A549 (cell line): ENCODE data around the gene PM20D2. TPM values are rescaled to one million over a fixed set of nuclear protein-coding genes. Genes with fewer than 3 reads are reported as not detected.

Source experiments
- ATAC-seq, 2 experiments: fragments of 200-7000 bp in 1 of 2; fragments of >200 bp in 1 of 2; cut with Nextera tagmentation in 1 of 2; cut with Tn5 transposase in 1 of 2; 3 replicates each; pipeline versions ENCODE4 v1.8.0 to v1.9.1; 2018 to 2020; ENCODE audit warnings: mild to moderate bottlenecking in 1 of 2, moderate library complexity in 1 of 2
- CTCF ChIA-PET: fragments of 300-600 bp; sonication (Branson Sonifier 250); formaldehyde crosslinking; extraction: SDS; loops from one replicate; lab custom pipeline; 2021; ENCODE audit warnings: antibody characterized with exemption, inconsistent platforms; lab: Yijun Ruan, JAX
- POLR2A ChIA-PET: fragments of 350-600 bp; formaldehyde crosslinking; extraction: SDS; loops from one replicate; lab custom pipeline; 2021; ENCODE audit warnings: antibody characterized with exemption, inconsistent platforms; lab: Yijun Ruan, JAX
- DNase-seq, 2 experiments: peaks; one replicate each; pipeline versions ENCODE4 v3.0.0 to v3.0.0-alpha.2; 2011 to 2016; ENCODE audit warnings: low read depth in 1 of 2, low spot score in 1 of 2
- FAIRE-seq: peaks from 2 replicates; lab custom pipeline; 2011; peaks lifted over from hg19 to GRCh38; lab: Jason Lieb, UNC
- H3K27ac ChIP-seq, 2 experiments: fragments of >200 bp; sonication (Bioruptor Twin); formaldehyde crosslinking; 3 replicates each; pipeline ENCODE4 v1.5.1; 2016 to 2017
- H3K4me1 ChIP-seq: fragments of >200 bp; sonication (Bioruptor Twin); formaldehyde crosslinking; 3 replicates; pipeline ENCODE4 v1.6.1; 2016
- H3K4me2 ChIP-seq: fragments of >200 bp; sonication (Bioruptor Twin); formaldehyde crosslinking; 3 replicates; pipeline ENCODE4 v1.6.1; 2016
- H3K4me3 ChIP-seq: fragments of >200 bp; sonication (Bioruptor Twin); formaldehyde crosslinking; 3 replicates; pipeline ENCODE4 v1.5.1; 2016
- H3K9me3 ChIP-seq: fragments of >200 bp; sonication (Bioruptor Twin); formaldehyde crosslinking; 3 replicates; pipeline ENCODE4 v1.6.1; 2016
- BHLHE40 ChIP-seq: IDR thresholded peaks from 2 replicates; pipeline ENCODE4 v1.6.1; 2012; ENCODE audit warnings: low read depth, low read length, inconsistent platforms
- CBX8 ChIP-seq: fragments of 200-600 bp; sonication (generic); IDR thresholded peaks from 2 replicates; pipeline ENCODE4 v1.6.1; 2016
- CEBPB ChIP-seq, 2 experiments: fragments of >200 bp in 1 of 2; sonication (Bioruptor Twin) in 1 of 2; formaldehyde crosslinking in 1 of 2; IDR thresholded peaks; 2 replicates each; pipeline ENCODE4 v1.6.1; 2012 to 2016
- EHMT2 ChIP-seq: fragments of 200-600 bp; sonication (generic); IDR thresholded peaks from 2 replicates; pipeline ENCODE4 v1.6.1; 2016; ENCODE audit warnings: antibody characterized with exemption, low read depth, mild to moderate bottlenecking, moderate library complexity
- ESRRA ChIP-seq: fragments of 150-350 bp; IDR thresholded peaks from 2 replicates; pipeline ENCODE4 v1.6.1; 2014; ENCODE audit warnings: mild to moderate bottlenecking, low read length, borderline replicate concordance
- FOSL2 ChIP-seq, 2 experiments: fragments of 450-650 bp in 1 of 2; fragments of >200 bp in 1 of 2; sonication (Bioruptor Twin) in 1 of 2; formaldehyde crosslinking; IDR thresholded peaks; 2 replicates each; pipeline versions ENCODE4 v1.5.0 to v1.6.1; 2016 to 2020; ENCODE audit warnings: mild to moderate bottlenecking in 1 of 2, moderate library complexity in 1 of 2
- GATA3 ChIP-seq: IDR thresholded peaks from 2 replicates; pipeline ENCODE4 v1.6.1; 2012; ENCODE audit warnings: borderline replicate concordance
- HEYL ChIP-seq: fragments of 250-450 bp; sonication (Bioruptor Pico); IDR thresholded peaks from 2 replicates; pipeline ENCODE4 v1.8.0; 2021; ENCODE audit warnings: mild to moderate bottlenecking, moderate library complexity
- HOXB13 ChIP-seq: fragments of 250-450 bp; sonication (Bioruptor Pico); IDR thresholded peaks from 2 replicates; pipeline ENCODE4 v1.5.0; 2020; ENCODE audit warnings: low read depth, mild to moderate bottlenecking, moderate library complexity
- MAZ ChIP-seq: fragments of 150-350 bp; IDR thresholded peaks from 2 replicates; pipeline ENCODE4 v1.6.1; 2014; ENCODE audit warnings: antibody characterized with exemption, low read depth, low read length, borderline replicate concordance
- NR3C1 ChIP-seq: fragments of >200 bp; sonication (Bioruptor Twin); formaldehyde crosslinking; IDR thresholded peaks from 3 replicates; pipeline ENCODE4 v1.6.1; 2017
- RCOR1 ChIP-seq: fragments of 150-350 bp; IDR thresholded peaks from 2 replicates; pipeline ENCODE4 v1.6.1; 2014; ENCODE audit warnings: antibody characterized with exemption, low read length, low read depth
- SMC3 ChIP-seq: fragments of >200 bp; sonication (Bioruptor Twin); formaldehyde crosslinking; IDR thresholded peaks from 3 replicates; pipeline ENCODE4 v1.6.1; 2018; ENCODE audit warnings: inconsistent platforms
- TFCP2L1 ChIP-seq: fragments of 250-450 bp; sonication (Bioruptor Pico); IDR thresholded peaks from 2 replicates; pipeline ENCODE4 v1.5.0; 2021; ENCODE audit warnings: mild to moderate bottlenecking
- ZSCAN20 ChIP-seq: fragments of 250-450 bp; sonication (Bioruptor Pico); IDR thresholded peaks from 2 replicates; pipeline ENCODE4 v1.8.0; 2022; ENCODE audit warnings: mild to moderate bottlenecking, moderate library complexity
- WGBS: methylation state at CpG from one replicate; pipeline ENCODE4 v1.1.6; 2017; ENCODE audit errors: missing lambda C conversion rate; 5-methylcytosine and 5-hydroxymethylcytosine counted together
- polyA plus RNA-seq, 4 experiments: library from polyadenylated mRNA; depleted of rRNA in 3 of 4; stranded (reverse); fragments of >200 nt; fragmentation: RNase III in 1 of 4; extraction: RNeasy Plus Mini Kit Qiagen cat#74134 plus additional on column Dnase treatment in 1 of 4; gene quantifications; 2 replicates in 3 of 4; 3 replicates in 1 of 4; pipeline ENCODE4 v1.2.3, GENCODE V29; 2011 to 2017
- TF ChIP-seq, protein P1 (sequence below): fragments of 200-600 bp; sonication (generic); IDR thresholded peaks from 2 replicates; pipeline ENCODE4 v1.6.1; 2016; ENCODE audit warnings: antibody characterized with exemption, mild to moderate bottlenecking, moderate library complexity
- TF ChIP-seq, protein P2 (sequence below): fragments of >200 bp; sonication (Bioruptor Twin); formaldehyde crosslinking; IDR thresholded peaks from 2 replicates; pipeline ENCODE4 v1.6.1; 2016
- TF ChIP-seq, protein P3 (sequence below): IDR thresholded peaks from 2 replicates; pipeline ENCODE4 v1.6.1; 2012

Gene PM20D2
- polyA plus RNA-seq, 2 of the 4 experiments (the other 2 are of a cell fraction) = 14.7 to 25.4 TPM

DNA sequence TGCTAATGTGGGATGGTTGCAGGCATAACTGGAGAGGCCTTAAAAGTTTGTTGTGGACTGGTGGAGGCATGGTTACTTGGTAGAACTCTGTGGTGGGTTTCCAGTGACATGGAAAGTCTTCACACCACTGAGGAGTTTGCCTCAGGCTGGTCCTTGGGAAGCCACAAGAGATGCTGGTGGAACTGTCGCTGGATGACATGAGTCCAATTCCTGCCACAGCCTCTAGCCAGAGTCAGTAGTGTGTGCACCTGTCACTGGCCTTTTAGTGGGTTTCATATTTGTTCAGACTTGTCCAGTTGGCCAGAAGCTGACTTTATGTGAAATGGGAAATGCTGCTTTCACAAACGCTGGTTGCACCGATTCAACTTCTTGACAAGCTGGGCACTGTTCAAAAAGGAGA, 14.3 kb upstream of the PM20D2 start:
- Histone ChIP-seq H3K9me3 (no peaks in the 10 kb centered on the region), H3K4me3 (no peak overlapping the region), H3K27ac (no peak overlapping the region), H3K4me2 (no peak overlapping the region), H3K4me1 (no peaks in the 10 kb centered on the region)
- ATAC-seq (no peak), DNase-seq (no peak), FAIRE-seq (no peak)
- POLR2A ChIA-PET = no interaction called here
- CTCF ChIA-PET = interaction anchor here (1.4 kb wide), 2 partner anchors 8 to 149 kb away, joined by 3 read pairs; no protein-coding TSS in a partner anchor
- WGBS = 97% methylated on average over 3 of the region's 3 CpGs
- TF ChIP-seq HEYL (CRISPR knock-in tag) (no peak), SMC3 (no peak), RCOR1 (no peak), BHLHE40 (no peak), EHMT2 (no peak), ZSCAN20 (no peak), TFCP2L1 (CRISPR knock-in tag) (no peak), FOSL2 (IDR thresholded peaks at IDR 0.05) (no peak), FOSL2 (CRISPR knock-in tag; IDR thresholded peaks at IDR 0.05) (no peak), ESRRA (no peak)
- TF ChIP-seq, protein P1, sequence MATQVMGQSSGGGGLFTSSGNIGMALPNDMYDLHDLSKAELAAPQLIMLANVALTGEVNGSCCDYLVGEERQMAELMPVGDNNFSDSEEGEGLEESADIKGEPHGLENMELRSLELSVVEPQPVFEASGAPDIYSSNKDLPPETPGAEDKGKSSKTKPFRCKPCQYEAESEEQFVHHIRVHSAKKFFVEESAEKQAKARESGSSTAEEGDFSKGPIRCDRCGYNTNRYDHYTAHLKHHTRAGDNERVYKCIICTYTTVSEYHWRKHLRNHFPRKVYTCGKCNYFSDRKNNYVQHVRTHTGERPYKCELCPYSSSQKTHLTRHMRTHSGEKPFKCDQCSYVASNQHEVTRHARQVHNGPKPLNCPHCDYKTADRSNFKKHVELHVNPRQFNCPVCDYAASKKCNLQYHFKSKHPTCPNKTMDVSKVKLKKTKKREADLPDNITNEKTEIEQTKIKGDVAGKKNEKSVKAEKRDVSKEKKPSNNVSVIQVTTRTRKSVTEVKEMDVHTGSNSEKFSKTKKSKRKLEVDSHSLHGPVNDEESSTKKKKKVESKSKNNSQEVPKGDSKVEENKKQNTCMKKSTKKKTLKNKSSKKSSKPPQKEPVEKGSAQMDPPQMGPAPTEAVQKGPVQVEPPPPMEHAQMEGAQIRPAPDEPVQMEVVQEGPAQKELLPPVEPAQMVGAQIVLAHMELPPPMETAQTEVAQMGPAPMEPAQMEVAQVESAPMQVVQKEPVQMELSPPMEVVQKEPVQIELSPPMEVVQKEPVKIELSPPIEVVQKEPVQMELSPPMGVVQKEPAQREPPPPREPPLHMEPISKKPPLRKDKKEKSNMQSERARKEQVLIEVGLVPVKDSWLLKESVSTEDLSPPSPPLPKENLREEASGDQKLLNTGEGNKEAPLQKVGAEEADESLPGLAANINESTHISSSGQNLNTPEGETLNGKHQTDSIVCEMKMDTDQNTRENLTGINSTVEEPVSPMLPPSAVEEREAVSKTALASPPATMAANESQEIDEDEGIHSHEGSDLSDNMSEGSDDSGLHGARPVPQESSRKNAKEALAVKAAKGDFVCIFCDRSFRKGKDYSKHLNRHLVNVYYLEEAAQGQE = no peak
- TF ChIP-seq, protein P2, sequence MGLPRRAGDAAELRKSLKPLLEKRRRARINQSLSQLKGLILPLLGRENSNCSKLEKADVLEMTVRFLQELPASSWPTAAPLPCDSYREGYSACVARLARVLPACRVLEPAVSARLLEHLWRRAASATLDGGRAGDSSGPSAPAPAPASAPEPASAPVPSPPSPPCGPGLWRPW = no peak

DNA sequence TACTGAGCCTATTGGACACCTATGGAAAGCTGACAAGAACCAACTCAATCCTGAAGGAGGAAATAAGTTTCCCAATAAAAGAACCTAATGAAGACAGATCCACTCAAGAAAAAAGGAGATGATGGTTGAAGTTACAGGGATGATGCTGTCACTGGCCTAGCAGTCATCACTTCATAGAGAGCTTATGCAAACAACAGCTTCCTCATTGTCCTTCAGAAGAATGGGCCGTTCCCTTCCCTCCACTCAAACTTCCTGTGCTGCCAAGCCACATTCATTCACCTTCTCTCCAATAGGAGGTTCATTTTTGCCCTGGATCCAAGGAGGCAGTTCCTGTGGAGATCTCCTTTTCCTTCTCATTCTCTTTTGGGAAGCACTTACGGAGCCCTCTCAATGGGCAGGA, 13.8 kb upstream of the PM20D2 start:
- no peak for FAIRE-seq

More for the DNA sequence above, 13.8 kb upstream of the PM20D2 start:
- Histone ChIP-seq H3K27ac (no peak overlapping the region), H3K4me3 (no peak overlapping the region), H3K4me2 (no peak overlapping the region)
- CTCF ChIA-PET = interaction anchor here (1.4 kb wide), 2 partner anchors 8 to 150 kb away, joined by 3 read pairs; no protein-coding TSS in a partner anchor
- POLR2A ChIA-PET = no interaction called here
- TF ChIP-seq GATA3 (no peak), CBX8 (no peak), ZSCAN20 (no peak), MAZ (no peak), HEYL (CRISPR knock-in tag) (no peak), CEBPB (IDR thresholded peaks at IDR 0.05) (no peak), NR3C1 (no peak), HOXB13 (no peak)
- TF ChIP-seq, protein P1 = no peak
- TF ChIP-seq, protein P3, sequence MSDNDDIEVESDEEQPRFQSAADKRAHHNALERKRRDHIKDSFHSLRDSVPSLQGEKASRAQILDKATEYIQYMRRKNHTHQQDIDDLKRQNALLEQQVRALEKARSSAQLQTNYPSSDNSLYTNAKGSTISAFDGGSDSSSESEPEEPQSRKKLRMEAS = no peak
- TF ChIP-seq, all 56 proteins: peak for 0
- DNase-seq = no peak
- WGBS = 67% methylated on average over 2 of the region's 2 CpGs
- no peaks in the 10 kb centered on the region for H3K9me3 ChIP-seq
- no peaks in the 10 kb centered on the region for H3K4me1 ChIP-seq
- no peak for ATAC-seq
